Pulmonary artery endothelial cell (primary cell): ENCODE data around the gene GSTK1. TPM values are rescaled to one million over a fixed set of nuclear protein-coding genes. Genes with fewer than 3 reads are reported as not detected.
A peak's percentile ranks its signal among the peaks of the same experiment; 100 is the strongest.
"Not testable (repeated sequence)": the region's sequence is repeated elsewhere in the genome, so short reads cannot be mapped to it uniquely, and the experiment has no call there.

ENCODE experiments used
- DNase-seq: peaks from one replicate; pipeline ENCODE4 v3.0.0-alpha.2; 2011; ENCODE audit warnings: low read depth, low spot score
- total RNA-seq: library from RNA; depleted of rRNA; stranded (reverse); fragments of >200 nt; gene quantifications from 2 replicates; pipeline ENCODE4 v1.2.3, GENCODE V29; 2014

GSTK1 gene
- total RNA-seq, 1 donor from 2014 or later = 76.0 TPM

DNA sequence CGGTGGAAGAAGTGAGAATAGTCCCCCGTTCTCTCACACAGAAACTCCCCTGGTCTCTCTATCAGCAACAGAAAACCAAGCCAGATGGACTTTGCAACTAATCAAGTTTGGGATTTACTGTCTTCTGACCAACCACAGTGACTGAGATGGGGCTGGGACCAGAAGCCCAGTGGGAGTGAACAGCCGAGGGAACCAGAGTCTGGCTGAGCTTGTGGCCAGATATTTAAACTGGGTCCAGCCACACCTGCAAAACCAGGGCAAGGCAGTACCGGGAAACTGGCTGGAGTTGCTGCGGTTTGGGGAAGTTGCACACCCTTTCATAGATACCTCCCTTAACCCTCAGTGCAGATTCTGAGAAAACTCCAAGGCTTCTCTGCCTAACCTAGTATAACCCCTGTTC, 6.0 kb downstream of the GSTK1 start:
- no peak for DNase-seq

DNA sequence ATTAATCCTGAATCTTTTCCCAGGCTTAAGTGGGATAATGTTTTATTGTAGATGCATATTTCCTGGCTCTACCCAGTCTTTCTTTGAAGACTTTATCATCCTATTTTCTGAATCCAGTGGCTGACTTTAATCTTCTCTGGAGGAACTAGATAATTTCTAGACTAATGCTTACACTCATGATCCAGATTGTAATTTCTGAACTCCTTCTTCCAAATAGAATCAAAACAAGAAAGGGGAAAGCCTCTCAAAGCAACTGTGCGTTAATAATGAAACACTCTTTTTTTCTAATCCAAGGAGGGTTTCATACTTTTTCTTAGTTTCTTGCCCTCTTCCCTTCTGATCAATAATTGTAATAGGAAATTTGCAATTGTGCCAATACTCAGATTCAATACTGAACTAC, 8.0 kb downstream of the GSTK1 start:
- no peak for DNase-seq

DNA sequence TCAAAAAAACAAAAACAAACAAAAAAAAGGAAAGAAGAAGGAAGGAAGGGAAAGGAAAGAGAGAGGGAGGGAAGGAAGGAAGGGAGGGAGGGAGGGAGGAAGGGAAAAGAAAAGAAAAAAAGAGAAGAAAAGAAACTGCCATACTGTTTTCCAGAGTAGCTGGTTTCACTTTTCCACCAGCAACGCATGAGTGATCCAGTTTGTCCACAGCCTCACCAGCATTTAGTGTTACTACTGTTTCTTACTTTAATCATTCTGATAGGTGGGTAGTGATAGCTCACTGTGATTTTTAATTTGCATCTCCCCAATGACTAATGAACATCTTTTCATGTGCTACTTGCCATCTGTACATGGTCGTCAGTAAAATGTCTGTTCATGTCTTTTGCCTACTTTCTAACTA, 9.6 kb downstream of the GSTK1 start:
- no peak for DNase-seq

DNA sequence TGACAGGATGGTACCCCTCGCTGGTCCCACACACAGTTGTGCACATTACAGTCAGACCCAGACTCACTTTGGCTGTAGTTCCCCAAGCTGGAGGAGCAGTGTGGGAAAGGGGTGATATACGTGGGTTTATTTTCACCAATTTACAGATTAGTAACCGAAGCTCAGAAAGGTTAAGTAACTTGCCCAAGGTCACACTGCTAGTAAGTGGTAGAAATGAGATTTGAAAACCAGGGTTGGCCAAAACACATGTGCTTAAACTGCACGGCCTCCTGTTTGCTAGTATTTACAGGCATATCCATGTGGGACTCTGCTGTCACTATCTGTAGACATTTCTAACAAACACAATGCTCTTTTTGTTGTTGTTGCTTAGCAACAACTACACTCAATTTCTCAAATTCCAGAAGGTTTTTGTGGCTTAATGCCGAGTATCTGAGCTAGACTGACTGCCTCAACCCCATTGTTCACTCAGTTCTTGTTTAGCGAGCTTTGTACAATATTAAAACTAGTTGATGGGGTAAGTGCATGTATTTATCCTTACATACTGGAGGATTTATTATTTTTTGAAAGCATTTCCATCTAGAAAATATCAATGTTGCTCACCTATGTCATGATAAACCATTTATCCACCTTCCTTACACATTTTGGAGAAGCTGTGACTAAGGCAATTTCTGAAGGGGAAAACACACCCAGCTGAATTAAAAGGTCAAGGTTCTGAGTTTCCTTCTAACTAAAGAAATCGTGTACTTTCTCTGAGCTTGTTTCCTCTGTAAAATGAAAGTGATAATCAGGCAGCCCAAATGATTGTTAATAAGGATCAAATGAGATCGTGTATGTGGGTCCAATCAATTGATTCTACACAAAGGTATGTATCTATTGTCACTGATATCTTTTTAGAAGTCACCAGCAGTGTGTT, 16.2 kb downstream of the GSTK1 start:
- DNase-seq = peak; percentile 75

DNA sequence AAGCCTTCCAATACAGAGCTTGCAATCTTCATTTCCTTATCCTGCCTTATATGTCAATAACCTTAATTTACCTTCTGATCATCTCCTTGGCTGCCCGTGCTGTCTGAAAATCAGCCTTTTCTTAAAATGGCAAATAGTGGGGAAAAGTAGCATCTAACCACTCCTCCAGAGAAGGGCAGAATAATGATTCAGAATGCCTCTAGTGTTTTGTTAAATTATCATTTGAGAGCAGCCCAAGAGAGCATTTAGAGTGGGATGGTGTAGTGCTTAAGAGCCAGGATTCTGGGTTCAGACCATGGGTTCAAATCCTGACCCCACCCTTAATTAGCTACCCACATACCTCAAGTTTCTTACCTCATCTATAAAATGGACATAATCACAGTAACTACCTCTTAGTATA, 16.9 kb downstream of the GSTK1 start:
- DNase-seq = no peak

DNA sequence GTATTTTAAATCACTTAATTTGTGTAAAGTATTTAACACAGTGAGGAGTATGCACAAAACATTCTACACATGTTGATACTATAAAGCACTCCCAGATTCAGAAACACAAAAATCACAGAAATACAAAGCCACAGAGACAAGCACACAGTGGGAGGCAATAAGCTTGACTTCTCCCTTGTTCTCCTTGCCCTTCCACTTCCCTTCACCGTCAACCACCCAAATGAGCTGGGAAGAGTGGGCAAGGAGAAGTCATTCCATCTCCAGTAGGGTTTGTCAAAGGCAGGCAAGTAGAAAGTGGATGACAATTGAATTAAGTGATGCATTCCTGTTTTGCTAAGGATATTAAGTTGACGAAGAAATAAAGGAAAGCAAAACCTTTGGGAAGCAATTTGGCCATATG, 17.3 kb downstream of the GSTK1 start:
- no peak for DNase-seq

DNA sequence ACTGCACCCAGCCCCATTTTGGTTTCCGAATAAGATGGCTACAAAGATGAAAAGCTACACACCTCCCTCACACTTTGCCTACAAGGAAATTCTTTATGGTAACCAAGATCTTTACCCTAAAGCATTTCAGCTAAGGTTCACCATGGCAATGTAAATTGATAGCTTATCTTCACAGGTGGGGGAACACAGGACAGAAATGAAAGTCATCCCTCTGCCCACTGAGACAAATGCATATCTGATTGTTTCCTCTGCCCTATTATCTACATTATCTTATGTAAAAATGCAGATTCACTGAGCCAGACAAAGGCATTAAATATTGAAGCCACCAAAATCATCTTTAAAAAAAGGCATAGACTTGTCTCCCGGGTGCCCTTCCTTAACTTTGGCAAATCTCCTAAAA, 18.3 kb downstream of the GSTK1 start:
- DNase-seq = no peak

DNA sequence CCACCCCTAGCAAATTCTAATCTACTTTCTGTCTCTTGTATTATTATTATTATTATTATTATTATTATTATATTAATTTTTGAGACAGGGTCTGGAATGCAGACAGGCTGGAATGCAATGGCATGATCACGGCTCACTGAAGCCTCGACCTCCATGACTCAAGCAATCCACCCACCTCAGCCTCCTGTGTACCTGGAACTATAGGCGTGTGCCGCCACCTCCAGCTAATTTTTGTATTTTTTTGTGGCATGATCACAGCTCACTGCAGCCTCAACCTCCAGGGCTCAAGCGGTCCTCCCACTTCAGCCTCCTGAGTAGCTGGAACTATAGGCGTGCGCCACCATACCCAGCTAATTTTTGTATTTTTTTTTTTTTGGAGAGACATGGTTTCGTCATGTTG, 18.9 kb downstream of the GSTK1 start:
- DNase-seq = no peak

DNA sequence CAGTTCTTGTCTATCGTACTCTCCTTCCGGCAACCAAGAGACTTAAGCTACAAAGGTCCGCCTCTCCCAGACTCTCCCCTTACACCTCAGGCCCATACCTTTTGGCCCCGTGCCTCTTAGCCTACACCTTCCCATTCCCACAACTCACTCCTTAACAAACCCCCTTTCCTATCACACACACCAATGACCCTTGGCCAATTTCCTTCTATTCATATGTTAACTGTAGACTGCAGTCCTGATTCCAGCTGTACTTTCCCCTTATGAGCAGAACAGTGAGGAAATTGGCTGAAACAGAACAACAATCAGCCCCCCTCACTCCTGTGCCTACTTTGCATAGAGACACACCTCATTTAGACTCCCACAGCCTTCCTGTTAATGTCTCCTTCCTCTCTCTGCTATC, 20.1 kb downstream of the GSTK1 start:
- no peak for DNase-seq

DNA sequence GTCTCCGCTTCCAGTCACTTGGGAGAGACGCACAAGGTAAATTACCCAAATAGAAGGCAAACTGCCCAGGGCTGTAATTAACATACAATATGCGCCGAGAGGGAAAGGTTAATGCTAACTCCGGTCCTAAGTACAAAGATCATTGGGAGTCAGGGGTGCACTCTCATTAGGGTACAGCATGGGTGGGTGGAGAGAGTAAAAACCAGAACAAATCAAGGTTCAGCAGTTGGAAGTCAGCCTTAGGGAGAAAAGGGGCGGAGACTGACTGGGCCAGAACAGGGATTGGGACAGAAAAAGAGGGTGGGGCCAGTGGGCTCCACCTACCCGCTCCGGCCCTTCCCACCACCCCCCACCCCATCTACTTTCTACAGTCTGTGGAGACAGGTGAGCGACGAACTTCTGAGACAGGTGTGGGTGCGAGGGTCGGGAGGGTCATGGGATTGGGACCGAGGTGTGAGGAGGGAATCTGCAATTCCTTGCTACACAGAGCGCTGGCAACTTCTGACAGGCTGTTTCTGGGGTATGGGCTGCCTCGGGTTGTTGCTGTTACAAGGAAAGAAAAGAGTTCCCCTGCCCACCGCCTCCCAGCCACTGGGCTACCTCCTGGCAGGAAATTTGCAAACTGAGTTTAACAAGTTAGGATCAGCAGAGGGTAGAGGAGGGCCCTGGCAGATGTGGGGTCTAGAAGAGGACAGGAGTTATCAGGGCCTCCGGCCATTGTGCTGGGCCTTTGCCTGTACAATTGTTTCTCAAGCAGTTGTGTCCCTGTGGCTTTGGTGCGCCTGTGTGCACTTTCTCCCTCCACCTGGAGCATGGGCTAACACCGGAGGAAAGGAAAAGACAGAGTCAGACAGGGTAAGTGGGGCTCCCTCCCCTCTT, 21.6 kb downstream of the GSTK1 start, which contains the start of gene TMEM139:
Gene TMEM139, plus strand, starts transcription at position 368 of the 879 bp plus-strand sequence. CDS start 1,000 bp downstream, outside the sequence.
- DNase-seq = no peak

DNA sequence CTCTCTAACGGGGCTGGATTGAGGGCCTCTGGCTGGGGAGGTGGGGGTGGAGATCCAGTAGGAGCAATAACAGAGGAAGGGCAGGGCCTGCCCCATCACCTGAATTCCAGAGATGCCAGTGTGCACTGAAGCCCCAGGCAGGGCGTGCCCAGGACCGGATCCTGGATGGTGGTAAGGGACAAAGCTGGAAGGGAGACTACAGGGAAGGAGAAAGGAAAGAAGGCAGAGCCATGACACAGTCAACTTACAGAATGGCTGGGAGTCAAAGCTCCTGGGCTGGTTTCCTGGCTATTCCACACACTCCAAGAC, 22.2 kb downstream of the GSTK1 start:
- DNase-seq = no peak

DNA sequence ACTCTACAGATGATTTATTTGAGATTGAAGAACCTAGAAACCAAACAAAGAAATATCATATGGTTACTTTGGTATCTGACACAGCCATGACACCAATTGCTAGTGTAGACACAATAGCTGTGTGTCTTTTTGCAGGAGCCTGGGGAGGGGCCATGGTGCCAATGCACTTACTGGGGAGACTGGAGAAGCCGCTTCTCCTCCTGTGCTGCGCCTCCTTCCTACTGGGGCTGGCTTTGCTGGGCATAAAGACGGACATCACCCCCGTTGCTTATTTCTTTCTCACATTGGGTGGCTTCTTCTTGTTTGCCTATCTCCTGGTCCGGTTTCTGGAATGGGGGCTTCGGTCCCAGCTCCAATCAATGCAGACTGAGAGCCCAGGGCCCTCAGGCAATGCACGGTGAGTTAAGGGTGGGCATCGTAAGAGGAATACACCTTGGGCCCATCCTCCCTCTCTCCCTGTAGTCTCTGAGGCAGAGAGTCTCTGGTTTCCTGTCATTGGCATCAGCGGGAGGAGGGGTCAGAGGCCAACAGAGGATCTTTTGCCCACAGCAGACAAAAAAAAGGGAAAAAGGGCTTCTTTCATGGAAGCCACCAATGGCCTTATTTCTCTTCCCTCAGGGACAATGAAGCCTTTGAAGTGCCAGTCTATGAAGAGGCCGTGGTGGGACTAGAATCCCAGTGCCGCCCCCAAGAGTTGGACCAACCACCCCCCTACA, 22.7 kb downstream of the GSTK1 start:
- no peak for DNase-seq

DNA sequence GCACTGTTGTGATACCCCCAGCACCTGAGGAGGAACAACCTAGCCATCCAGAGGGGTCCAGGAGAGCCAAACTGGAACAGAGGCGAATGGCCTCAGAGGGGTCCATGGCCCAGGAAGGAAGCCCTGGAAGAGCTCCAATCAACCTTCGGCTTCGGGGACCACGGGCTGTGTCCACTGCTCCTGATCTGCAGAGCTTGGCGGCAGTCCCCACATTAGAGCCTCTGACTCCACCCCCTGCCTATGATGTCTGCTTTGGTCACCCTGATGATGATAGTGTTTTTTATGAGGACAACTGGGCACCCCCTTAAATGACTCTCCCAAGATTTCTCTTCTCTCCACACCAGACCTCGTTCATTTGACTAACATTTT, 23.3 kb downstream of the GSTK1 start:
- no peak for DNase-seq

DNA sequence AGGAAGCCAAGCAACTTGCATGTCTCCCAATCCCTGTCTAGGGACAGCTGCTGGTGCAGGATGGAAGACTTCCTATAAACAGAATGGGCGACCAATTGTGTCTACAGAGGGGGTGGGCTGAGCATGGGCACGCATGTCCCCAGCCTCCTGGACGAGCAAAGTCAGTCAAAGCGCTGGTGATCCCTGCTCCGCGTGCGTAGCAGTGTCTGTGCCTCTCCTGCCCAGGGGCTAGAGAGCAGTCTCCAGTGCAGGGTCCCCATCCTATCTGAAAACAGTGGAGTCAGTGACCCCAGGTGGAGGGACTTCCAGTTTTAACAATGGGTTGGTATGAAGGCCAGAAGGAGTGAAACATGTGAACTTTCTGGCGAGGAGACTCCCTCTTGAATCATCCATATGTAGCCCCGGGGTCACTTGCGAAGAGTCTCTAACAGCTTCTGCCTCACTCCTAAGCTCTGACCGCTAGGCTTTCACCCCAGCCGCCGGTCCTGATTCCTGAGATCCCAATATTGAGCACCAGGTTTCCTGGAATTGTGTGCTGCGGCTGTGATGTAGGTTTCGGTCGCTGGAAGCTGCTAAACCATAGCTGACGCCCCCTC, 24.2 kb downstream of the GSTK1 start:
- DNase-seq = no peak

DNA sequence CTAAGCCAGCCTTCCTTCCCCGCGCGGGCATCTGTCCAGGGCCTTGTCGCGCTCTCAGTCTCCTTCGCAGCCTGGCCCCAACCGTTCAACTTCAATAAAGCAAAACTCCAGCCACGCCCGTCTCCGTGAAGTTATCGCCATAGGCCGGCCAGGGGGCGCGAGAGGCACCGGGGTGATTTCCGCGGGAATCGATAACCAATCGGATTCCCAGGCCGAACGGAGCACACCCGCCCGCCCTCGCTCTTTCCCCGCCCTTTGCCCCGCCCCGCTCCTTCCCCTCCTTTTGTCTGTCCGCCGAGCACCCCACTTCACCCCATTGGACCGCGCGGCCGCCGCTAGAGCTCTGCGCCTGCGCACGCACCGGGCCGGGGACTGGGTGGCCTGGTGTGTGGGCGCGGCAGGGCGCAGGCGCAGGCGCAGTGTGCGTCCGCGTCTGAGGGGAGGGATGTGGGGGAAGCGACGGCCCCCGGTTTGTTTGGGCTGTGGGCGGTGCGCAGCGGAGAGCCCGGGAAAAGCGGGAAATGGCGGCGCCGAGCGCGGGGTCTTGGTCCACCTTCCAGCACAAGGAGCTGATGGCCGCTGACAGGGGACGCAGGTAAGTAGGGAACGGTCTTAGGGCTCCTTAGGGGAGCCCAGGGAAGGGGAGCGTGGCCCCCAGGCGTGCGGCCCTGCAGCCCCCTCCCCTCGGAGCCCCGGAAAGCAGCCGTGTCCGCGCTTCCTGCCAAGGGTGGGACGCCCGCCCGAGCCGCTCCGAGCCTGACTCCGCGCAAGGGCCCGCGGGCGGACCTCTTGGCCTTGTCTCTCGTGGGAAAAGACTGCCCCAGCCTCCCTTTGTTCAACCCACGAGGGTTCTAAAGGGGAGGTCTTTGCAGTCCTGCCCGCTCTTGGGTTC, 24.9 kb downstream of the GSTK1 start, which contains the start of gene CASP2:
Gene CASP2, plus strand, starts transcription at position 417 of the 892 bp plus-strand sequence. Its CDS starts 105 bp downstream, at position 522.
- peak; percentile 91 for DNase-seq

DNA sequence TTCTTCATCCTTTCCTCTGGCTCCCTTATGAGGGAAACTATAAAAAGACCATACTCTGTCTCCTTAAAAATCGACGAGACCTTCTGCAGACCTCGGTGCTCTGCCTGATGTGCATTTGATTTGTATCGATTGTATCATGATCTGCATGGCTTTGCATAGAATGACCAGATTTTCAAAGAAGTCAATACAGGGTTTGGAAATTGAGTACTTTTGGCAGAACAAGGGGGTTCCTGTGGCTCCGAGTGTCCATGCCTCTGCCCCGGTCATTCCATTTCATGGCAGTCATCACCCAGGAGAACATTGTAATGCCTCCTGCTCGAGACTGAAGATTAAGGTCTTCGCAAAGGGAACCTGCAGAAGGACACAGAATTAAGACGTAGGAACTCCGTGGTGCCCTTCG, 25.6 kb downstream of the GSTK1 start:
- no peak for DNase-seq

DNA sequence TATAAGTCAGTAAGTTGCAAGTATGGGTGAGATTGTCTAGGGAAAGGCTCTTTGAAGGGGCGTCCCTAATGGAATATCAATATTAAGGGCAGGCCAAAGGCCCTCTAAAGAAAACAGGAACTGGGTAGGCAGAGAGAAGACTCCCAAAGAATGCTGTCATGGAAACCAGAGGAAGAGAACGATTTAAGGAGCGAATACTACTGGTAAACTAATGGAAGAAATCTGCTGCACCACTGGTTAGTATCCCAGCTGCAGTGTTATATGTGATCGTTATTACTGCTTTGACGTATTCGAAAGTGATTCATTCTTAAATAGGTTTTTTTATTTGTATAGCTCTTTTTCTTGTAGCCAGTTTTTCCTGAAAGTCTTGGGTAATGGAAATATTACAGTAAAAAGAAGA, 26.2 kb downstream of the GSTK1 start:
- DNase-seq = no peak

DNA sequence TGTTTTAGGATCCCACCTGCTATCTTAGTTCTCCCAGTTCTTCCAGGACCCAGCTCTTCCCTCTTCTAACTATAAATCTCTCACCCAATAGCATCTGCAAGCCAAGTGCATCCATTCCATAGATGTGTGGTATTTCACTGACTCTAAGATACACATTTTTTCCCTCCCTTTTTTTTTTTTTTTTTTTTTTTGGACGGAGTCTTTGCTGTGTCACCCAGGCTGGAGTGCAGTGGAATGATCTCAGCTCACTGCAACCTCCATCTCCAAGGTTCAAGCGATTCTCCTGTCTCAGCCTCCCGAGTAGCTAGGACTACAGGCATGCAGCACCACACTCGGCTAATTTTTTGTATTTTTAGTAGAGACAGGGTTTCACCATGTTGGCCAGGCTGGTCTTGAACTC, 26.6 kb downstream of the GSTK1 start:
- DNase-seq = not testable (repeated sequence)

DNA sequence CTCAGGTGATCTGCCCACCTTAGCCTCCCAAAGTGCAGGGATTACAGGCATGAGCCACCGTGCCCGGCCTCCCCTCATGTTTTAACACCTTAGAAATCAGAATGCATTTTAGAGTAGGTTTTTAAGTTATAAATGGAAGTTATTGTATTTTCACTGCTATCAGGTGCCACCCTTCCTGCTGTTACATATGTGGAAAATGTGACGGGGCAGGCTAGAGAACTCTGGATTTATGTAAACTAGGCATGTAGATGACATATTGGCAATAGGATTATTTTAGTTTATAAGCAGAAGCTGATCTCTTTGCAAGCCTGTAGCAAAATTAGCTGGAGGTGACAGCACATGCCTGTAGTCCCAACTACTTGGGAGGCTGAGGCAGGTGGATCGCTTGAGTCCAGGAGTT, 27.1 kb downstream of the GSTK1 start:
- DNase-seq = no peak

DNA sequence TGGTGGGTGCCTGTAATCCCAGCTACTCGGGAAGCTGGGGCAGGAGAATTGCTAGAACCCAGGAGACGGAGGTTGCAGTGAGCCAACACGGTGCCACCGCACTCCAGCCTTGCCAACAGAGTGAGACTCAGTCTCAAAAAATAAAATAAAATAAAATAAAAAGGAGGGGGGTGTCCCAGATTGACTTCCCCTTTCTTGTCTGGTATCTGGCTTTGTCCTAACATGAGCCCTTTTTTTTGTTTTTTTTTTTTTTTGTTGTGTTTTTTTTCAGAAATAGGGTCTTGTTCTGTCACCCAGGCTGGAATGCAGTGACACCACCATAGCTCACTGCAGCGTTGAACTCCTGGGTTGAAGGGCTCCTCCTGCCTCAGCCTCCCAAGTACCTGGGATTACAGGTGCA, 29.6 kb downstream of the GSTK1 start:
- DNase-seq = no peak
